Measurements from ENCODE around the gene FAM53B. TPM values are rescaled to one million over a fixed set of nuclear protein-coding genes. Genes with fewer than 3 reads are reported as not detected.

The FAM53B gene
- total RNA-seq, 4 donors from 2014 or later, result 25.2 to 43.3 (median 34.7) TPM

DNA sequence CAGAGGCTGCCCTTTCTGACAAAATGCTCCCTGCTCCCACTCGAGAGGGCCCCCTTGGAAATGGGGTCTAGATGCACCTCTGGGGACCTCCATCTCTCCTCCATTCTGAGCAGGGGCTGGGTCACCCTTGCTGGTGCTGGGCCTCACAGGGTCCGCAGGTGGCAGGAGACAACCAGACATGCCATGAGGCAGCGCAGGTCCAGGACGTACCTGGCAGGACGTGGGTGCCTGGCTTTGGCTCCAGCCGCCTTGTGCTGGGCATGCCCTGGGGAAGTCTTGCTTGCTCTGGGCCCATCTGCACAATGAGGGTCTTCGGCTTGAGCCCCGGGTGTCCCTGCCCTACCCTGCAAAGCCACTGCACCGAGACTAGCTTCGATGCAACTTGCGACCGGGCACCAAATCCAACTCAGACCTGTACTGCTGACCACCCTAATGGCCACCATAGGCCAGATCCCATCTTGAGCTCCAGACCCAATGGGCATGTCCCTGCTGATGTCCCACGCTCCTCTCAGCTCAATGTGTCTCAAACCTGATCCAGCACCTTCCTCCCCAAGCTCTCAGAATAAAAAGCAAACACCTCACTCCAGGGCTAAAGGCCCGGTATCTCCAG is 107.0 kb downstream of the FAM53B start:
- H3K4me3 ChIP-seq, result no peak overlapping the region
- peaks cover 31 to 62% (median 43%) of the 10 kb centered on the region in 4 donors for H3K4me1 ChIP-seq
- TF ChIP-seq POLR2A (IDR thresholded peaks at IDR 0.05; ENCODE audit: low read depth), result no peak
- no peak for TF ChIP-seq EP300 (IDR thresholded peaks at IDR 0.05)
- TF ChIP-seq, protein P1, sequence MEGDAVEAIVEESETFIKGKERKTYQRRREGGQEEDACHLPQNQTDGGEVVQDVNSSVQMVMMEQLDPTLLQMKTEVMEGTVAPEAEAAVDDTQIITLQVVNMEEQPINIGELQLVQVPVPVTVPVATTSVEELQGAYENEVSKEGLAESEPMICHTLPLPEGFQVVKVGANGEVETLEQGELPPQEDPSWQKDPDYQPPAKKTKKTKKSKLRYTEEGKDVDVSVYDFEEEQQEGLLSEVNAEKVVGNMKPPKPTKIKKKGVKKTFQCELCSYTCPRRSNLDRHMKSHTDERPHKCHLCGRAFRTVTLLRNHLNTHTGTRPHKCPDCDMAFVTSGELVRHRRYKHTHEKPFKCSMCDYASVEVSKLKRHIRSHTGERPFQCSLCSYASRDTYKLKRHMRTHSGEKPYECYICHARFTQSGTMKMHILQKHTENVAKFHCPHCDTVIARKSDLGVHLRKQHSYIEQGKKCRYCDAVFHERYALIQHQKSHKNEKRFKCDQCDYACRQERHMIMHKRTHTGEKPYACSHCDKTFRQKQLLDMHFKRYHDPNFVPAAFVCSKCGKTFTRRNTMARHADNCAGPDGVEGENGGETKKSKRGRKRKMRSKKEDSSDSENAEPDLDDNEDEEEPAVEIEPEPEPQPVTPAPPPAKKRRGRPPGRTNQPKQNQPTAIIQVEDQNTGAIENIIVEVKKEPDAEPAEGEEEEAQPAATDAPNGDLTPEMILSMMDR (IDR thresholded peaks at IDR 0.05), result no peak
- no peak for TF ChIP-seq POLR2AphosphoS5 (IDR thresholded peaks at IDR 0.05)
- 93% methylated on average over 11 of the region's 14 CpGs for WGBS
- no peak for DNase-seq (ENCODE audit: extremely low spot score)
- no peaks in the 10 kb centered on the region for H3K27me3 ChIP-seq
- no peaks in the 10 kb centered on the region for H3K9me3 ChIP-seq
- intact Hi-C loops (cut with DNase I), result no loop called here
- H3K27ac ChIP-seq (replicated peaks in 1 of 4), result no peak overlapping the region
- H3K36me3 ChIP-seq, result peaks cover 0 to 4% (median 0%) of the 10 kb centered on the region in 4 donors

DNA sequence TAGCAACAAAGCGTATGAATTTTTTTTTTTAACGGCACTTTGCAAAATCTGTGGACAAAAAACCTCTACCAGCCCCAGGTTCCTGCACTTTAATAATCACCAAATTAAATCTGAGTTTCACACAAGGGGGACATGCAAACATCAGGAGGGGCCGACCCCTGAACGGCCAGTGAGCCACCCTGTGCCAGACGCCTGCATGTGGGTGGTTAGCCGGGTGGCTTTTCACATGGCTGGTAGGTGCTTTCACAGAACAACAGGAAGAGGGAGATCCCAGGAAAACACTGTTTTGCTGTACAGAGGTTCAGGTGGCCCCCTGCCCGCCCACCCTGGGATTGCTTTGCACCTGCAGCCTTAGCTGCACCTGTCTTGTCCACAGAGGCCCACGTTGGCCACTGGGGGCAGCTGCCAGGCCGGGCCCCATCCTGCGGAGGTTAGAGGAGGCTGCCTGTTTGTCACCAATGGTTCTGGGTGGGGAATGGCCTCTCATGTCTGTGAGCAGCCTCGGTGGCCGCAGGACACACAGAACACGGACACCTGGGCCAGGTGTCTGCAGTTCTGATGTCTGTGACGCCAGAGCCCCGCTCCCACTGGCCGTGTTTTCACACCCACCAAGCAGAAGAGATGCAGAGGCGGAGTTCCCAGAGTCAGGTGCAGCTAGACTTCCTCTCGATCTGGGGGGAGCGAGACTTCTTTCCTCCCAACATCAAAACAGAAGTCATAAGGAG is 107.7 kb downstream of the FAM53B start:
- 89% methylated on average over 11 of the region's 19 CpGs for WGBS
- intact Hi-C loops (cut with DNase I), result no loop called here
- no peak overlapping the region for H3K27ac ChIP-seq (replicated peaks in 1 of 4)

DNA sequence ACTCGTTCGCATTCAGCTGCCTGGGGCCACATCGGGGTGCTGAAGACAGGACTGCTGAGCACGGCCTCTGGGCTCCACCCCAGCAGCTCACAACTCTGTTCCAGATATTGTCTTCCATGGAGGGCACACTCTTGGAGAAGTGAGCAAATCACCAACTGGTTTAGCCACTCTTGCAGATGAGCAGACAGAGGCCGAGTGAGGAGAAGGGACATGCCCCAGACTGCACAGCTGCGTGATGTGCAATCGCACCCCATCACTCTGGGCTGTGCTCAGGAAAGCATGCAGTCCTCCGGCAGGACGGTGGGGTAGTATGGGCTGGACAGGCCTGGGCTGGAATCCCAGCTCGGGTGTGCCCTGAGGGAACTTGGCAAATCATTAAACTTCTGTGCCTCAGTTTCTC is 111.6 kb downstream of the FAM53B start:
- Histone ChIP-seq H3K9me3 (no peaks in the 10 kb centered on the region), H3K4me1 (peaks cover 54 to 67% (median 58%) of the 10 kb centered on the region in 4 donors), H3K27ac (replicated peaks in 1 of 4) (peak overlapping the region in 3 of 4 donors; percentile 10 to 62 (median 46)), H3K36me3 (peaks cover 0 to 4% (median 0%) of the 10 kb centered on the region in 4 donors), H3K27me3 (no peaks in the 10 kb centered on the region), H3K4me3 (no peak overlapping the region)
- no peak for DNase-seq (ENCODE audit: extremely low spot score)
- 75% methylated on average over 10 of the region's 10 CpGs for WGBS
- TF ChIP-seq, protein P1 (IDR thresholded peaks at IDR 0.05), result no peak
- intact Hi-C loops (cut with DNase I), result loop anchor here (5.0 kb wide), 1 partner anchor 110 kb away; the partner anchor contains the start of gene FAM53B

More for the DNA sequence above, 107.7 kb downstream of the FAM53B start:
- peaks cover 0 to 4% (median 0%) of the 10 kb centered on the region in 4 donors for H3K36me3 ChIP-seq
- H3K4me1 ChIP-seq, result peaks cover 31 to 62% (median 43%) of the 10 kb centered on the region in 4 donors
- no peaks in the 10 kb centered on the region for H3K9me3 ChIP-seq
- H3K27me3 ChIP-seq, result no peaks in the 10 kb centered on the region
- no peak overlapping the region for H3K4me3 ChIP-seq
- TF ChIP-seq, protein P1 (IDR thresholded peaks at IDR 0.05), result no peak
- TF ChIP-seq POLR2A (IDR thresholded peaks at IDR 0.05; ENCODE audit: low read depth) (no peak), EP300 (IDR thresholded peaks at IDR 0.05) (no peak), POLR2AphosphoS5 (IDR thresholded peaks at IDR 0.05) (no peak)
- no peak for DNase-seq (ENCODE audit: extremely low spot score)

DNA sequence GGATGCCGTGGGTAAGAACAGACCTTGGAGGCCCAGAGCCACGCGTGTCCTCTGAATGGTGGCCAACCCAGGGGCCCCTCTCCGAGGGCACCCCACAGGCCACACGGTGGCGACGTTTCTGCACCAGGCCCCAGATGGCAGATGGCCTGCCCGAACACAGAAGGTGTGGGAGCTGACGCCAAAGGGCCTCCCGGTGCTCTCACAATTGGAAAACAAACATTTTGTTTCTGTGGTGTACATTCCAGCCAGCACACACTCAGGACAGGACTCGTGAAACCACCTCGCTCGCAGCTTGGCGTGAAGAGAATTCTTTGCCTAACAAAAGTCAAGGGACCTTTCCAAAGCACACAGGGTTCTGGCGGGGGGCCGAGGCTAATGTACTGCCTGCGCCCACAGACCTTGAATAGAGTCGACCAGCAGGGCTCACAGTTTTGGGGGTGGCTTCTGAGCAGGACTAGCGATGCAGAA is 112.1 kb downstream of the FAM53B start:
- peaks cover 0 to 4% (median 0%) of the 10 kb centered on the region in 4 donors for H3K36me3 ChIP-seq
- H3K4me1 ChIP-seq, result peaks cover 58 to 68% (median 61%) of the 10 kb centered on the region in 4 donors
- no peaks in the 10 kb centered on the region for H3K9me3 ChIP-seq
- peak overlapping the region in 3 of 4 donors; percentile 10 to 62 (median 46) for H3K27ac ChIP-seq (replicated peaks in 1 of 4)
- no peak for DNase-seq (ENCODE audit: extremely low spot score)
- no peak overlapping the region for H3K4me3 ChIP-seq
- TF ChIP-seq POLR2AphosphoS5 (IDR thresholded peaks at IDR 0.05) (peak in 1 of 2 donors; percentile 45), POLR2A (IDR thresholded peaks at IDR 0.05; ENCODE audit: low read depth) (no peak)
- TF ChIP-seq, protein P1 (IDR thresholded peaks at IDR 0.05), result peak; percentile 37 to 49 (median 38)
- H3K27me3 ChIP-seq, result no peaks in the 10 kb centered on the region
- WGBS, result 78% methylated on average over 12 of the region's 19 CpGs
- intact Hi-C loops (cut with DNase I), result loop anchor here (5.0 kb wide), 1 partner anchor 110 kb away; the partner anchor contains the start of gene FAM53B

All from esophagus muscularis mucosa (tissue), 4 donors.